ENCODE measurements around the gene ZMIZ2.
"Not testable (repeated sequence)": the region's sequence is repeated elsewhere in the genome, so short reads cannot be mapped to it uniquely, and the experiment has no call there.

The ZMIZ2 gene

DNA sequence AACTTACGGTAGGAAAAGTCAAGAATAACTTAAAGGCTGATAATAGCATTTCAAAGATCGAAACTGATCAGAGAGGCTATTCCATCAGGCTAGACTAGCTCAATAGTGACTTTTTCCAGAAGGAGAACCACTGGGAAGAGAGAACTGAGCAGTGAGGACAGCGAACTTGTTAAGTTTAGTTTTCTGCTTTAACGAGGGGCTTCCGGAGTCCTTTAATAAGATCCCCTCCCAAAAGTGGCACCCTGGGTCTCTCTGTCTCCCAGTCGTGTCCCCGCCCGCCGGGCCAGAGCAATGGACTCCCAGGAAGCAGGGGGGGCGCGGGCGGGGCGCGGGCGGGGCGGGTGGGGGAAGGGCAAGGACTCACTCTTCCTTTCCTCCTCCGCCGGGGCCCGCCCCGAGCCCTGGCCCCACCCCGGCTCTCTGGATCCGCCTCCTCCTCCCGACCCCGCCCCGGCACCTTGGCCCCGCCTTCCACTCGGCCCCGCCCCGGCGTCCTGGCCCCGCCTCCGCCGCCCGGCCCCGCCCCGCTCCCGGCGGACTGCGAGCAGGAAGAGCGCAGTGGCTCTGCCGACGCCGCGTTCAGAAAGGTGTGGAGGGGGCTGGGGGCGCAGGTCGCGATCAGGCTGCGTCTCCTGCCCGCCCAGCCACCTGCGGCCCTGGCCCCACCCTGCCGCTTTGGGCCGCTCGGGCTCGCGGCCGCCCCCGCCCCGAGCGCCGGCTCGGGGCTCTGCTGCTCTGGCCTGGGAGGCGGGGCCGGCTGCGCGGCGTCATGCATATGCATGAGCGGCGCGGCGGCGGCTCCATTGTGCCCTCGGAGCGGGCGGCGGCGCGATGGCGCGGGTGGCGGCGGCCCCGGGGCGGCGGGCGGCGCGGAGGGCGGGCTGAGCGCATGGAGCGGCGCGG, at the start of gene ZMIZ2:
ZMIZ2 (plus strand) TSS at position 803 of the 903 bp plus-strand sequence. CDS start 7,403 bp downstream, outside the sequence.
- POLR2A ChIA-PET (ENCODE audit: low non-redundant PET): no interaction called here
- DNase-seq (ENCODE audit: low spot score): peak; percentile 98
- no peak for TF ChIP-seq CTCF (conservative IDR thresholded peaks at IDR 0.05; ENCODE audit: low read depth)
- H3K27ac ChIP-seq: peak within 1 kb of the TSS; percentile 91
- CTCF ChIA-PET: no interaction called here

GRCh38 chr7:44699598-44699997, 49.0 kb upstream of the ZMIZ2 start:
- DNase-seq (ENCODE audit: low spot score); CTCF ChIA-PET; POLR2A ChIA-PET (ENCODE audit: low non-redundant PET): not testable (repeated sequence)
- peak overlapping the region; percentile 55; the same call in 1 of the 2 replicates for H3K27ac ChIP-seq

GRCh38 chr7:44700322-44700721, 48.3 kb upstream of the ZMIZ2 start:
- ChIA-PET POLR2A (ENCODE audit: low non-redundant PET) (no interaction called here), CTCF (no interaction called here)
- DNase-seq (ENCODE audit: low spot score): no peak
- no peak for TF ChIP-seq CTCF (conservative IDR thresholded peaks at IDR 0.05; ENCODE audit: low read depth)
- H3K27ac ChIP-seq: peak overlapping the region; percentile 55

- POLR2A ChIA-PET (ENCODE audit: low non-redundant PET); DNase-seq (ENCODE audit: low spot score): not testable (repeated sequence)
- 0 out of 2 replicates have a peak overlapping the region, but pooled peaks have one; percentile 7 for H3K27ac ChIP-seq
- CTCF ChIA-PET: interaction anchor here (0.6 kb wide), 1 partner anchor 173 kb away, joined by 4 read pairs; no protein-coding TSS in a partner anchor
These were observed 45.3 kb upstream of the ZMIZ2 start for GRCh38 chr7:44703391-44703790.

DNA sequence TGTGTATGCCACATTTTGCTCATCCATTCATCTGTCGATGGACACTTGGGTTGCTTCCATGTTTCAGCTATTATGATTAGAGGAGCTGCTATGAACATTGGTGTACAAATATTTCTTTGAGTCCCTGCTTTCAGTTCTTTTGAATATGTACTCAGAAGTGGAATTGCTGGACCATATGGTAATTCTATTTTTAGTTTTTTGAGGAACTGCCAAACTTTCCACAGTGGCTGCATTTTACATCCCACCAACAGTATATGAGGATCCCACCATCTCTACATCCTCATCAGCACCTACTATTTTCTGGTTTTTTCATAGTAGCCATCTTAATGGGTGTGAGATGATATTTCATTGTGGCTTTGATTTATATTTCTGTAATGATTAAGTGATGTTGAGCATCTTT, 44.7 kb upstream of the ZMIZ2 start:
- CTCF ChIA-PET: interaction anchor here (0.6 kb wide), 1 partner anchor 172 kb away, joined by 4 read pairs; no protein-coding TSS in a partner anchor
- POLR2A ChIA-PET (ENCODE audit: low non-redundant PET): no interaction called here
- no peak for TF ChIP-seq CTCF (conservative IDR thresholded peaks at IDR 0.05; ENCODE audit: low read depth)
- H3K27ac ChIP-seq: no peak overlapping the region
- DNase-seq (ENCODE audit: low spot score): no peak

DNA sequence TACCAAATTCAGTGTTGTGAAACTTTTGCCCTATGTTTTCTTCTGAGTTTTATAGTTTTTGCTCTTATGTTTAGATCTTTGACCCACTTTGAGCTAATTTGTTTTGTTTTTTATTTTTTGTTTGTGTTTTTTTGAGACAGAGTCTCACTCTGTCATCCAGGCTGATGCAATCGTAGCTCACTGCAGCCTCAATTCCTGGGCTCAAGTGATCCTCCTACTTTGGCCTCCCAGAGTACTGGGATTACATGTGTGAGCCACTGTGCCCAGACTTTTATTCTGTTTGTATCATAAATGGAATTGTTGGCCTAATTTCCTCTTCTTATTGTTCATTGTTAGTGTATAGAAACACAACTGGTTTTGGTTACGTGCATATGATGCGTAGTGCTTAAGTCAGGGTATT, 43.2 kb upstream of the ZMIZ2 start:
- ChIA-PET POLR2A (ENCODE audit: low non-redundant PET) (no interaction called here), CTCF (interaction anchor here (0.6 to 1.0 kb wide), 2 partner anchors 13 to 818 kb away, joined by 3 to 5 read pairs; no protein-coding TSS in a partner anchor)
- no peak for DNase-seq (ENCODE audit: low spot score)
- TF ChIP-seq CTCF (conservative IDR thresholded peaks at IDR 0.05; ENCODE audit: low read depth): no peak
- H3K27ac ChIP-seq: no peak overlapping the region

DNA sequence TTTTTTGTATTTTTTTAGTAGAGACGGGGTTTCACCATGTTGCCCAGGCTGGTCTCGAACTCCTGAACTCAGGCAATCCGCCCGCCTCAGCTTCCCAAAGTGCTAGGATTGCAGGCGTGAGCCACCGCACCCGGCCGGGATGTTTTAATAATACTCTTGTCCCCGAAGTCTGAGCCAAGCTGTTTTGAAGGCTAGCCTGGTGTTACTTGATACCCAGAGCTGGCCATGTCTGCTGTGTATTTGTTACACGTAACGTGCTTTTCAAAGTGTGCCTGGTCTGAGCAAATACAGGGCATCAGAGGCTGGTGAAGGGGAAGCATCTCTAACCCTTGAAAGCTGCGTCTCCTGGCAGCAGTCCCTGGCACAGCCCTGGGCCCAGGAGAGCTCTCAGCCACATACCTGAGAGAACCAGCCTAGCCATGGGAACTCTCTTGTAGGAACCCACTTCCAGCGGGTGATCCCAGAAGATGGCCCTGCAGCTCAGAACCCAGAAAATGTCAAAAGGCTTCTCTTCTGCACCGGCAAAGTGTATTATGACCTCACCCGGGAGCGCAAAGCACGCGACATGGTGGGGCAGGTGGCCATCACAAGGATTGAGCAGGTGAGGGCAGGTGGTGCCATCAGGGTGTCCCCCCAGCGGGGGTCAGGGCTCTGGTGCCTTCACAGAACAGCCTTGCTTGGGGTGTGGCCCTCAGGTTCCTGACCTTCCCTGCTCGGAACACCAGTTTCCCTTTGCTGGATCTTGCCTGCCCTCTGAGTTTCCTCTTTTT, 41.7 kb upstream of the ZMIZ2 start:
- TF ChIP-seq CTCF (conservative IDR thresholded peaks at IDR 0.05; ENCODE audit: low read depth): no peak
- H3K27ac ChIP-seq: peak overlapping the region; percentile 48; the same call in 1 of the 2 replicates
- POLR2A ChIA-PET (ENCODE audit: low non-redundant PET): no interaction called here
- CTCF ChIA-PET: interaction anchor here (0.6 kb wide), 1 partner anchor 135 kb away, joined by 4 read pairs; no protein-coding TSS in a partner anchor
- DNase-seq (ENCODE audit: low spot score): no peak
